ENCODE results near the gene CDHR3. TPM values are rescaled to one million over a fixed set of nuclear protein-coding genes. Genes with fewer than 3 reads are reported as not detected.

The CDHR3 gene
- total RNA-seq, 2 donors from 2014 or later, result 5.3 to 7.7 TPM

- DNase-seq, result no peak
- Histone ChIP-seq H3K9ac (ENCODE audit: low read depth in 2 of 2, low read length in 2 of 2) (no peak overlapping the region), H3K27ac (no peak overlapping the region), H3K27me3 (no peaks in the 10 kb centered on the region), H3K4me3 (no peak overlapping the region), H3K36me3 (no peaks in the 10 kb centered on the region), H3K4me1 (no peaks in the 10 kb centered on the region), H3K9me3 (no peaks in the 10 kb centered on the region)
- intact Hi-C loops (cut with DNase I), result no loop called here
- no peak for TF ChIP-seq CTCF (IDR thresholded peaks at IDR 0.05)
Measured at GRCh38 chr7:106021151-106022067, 58.3 kb downstream of the CDHR3 start.

GRCh38 chr7:106022193-106022821, 59.2 kb downstream of the CDHR3 start:
- H3K4me1 ChIP-seq, result no peaks in the 10 kb centered on the region
- DNase-seq, result no peak
- H3K27me3 ChIP-seq, result no peaks in the 10 kb centered on the region
- TF ChIP-seq CTCF (IDR thresholded peaks at IDR 0.05), result no peak
- H3K27ac ChIP-seq, result no peak overlapping the region
- H3K9me3 ChIP-seq, result no peaks in the 10 kb centered on the region
- H3K36me3 ChIP-seq, result no peaks in the 10 kb centered on the region
- intact Hi-C loops (cut with DNase I), result no loop called here
- H3K4me3 ChIP-seq, result no peak overlapping the region
- H3K9ac ChIP-seq (ENCODE audit: low read depth in 2 of 2, low read length in 2 of 2), result no peak overlapping the region

- no peak overlapping the region for H3K9ac ChIP-seq (ENCODE audit: low read depth in 2 of 2, low read length in 2 of 2)
- TF ChIP-seq CTCF (IDR thresholded peaks at IDR 0.05), result no peak
- H3K4me3 ChIP-seq, result no peak overlapping the region
- no peaks in the 10 kb centered on the region for H3K4me1 ChIP-seq
- no peaks in the 10 kb centered on the region for H3K36me3 ChIP-seq
- no peak overlapping the region for H3K27ac ChIP-seq
- DNase-seq, result no peak
- H3K27me3 ChIP-seq, result no peaks in the 10 kb centered on the region
- intact Hi-C loops (cut with DNase I), result no loop called here
- H3K9me3 ChIP-seq, result no peaks in the 10 kb centered on the region
Measured at GRCh38 chr7:106023369-106024322, 60.6 kb downstream of the CDHR3 start.

GRCh38 chr7:106026101-106026500, 63.0 kb downstream of the CDHR3 start:
- no peak overlapping the region for H3K27ac ChIP-seq
- H3K9me3 ChIP-seq, result no peaks in the 10 kb centered on the region
- H3K36me3 ChIP-seq, result no peaks in the 10 kb centered on the region
- no peak for DNase-seq
- no peak overlapping the region for H3K9ac ChIP-seq (ENCODE audit: low read depth in 2 of 2, low read length in 2 of 2)
- no peaks in the 10 kb centered on the region for H3K27me3 ChIP-seq
- intact Hi-C loops (cut with DNase I), result no loop called here
- TF ChIP-seq CTCF (IDR thresholded peaks at IDR 0.05), result no peak
- H3K4me3 ChIP-seq, result no peak overlapping the region
- H3K4me1 ChIP-seq, result no peaks in the 10 kb centered on the region

- Histone ChIP-seq H3K36me3 (no peaks in the 10 kb centered on the region), H3K4me1 (no peaks in the 10 kb centered on the region), H3K9ac (ENCODE audit: low read depth in 2 of 2, low read length in 2 of 2) (no peak overlapping the region), H3K27ac (no peak overlapping the region), H3K27me3 (no peaks in the 10 kb centered on the region), H3K4me3 (no peak overlapping the region), H3K9me3 (no peaks in the 10 kb centered on the region)
- TF ChIP-seq CTCF (IDR thresholded peaks at IDR 0.05), result no peak
- no peak for DNase-seq
- intact Hi-C loops (cut with DNase I), result no loop called here
Measured at GRCh38 chr7:106029451-106029850, 66.4 kb downstream of the CDHR3 start.
